ENCODE data around the gene FANCD2.
"Not testable (repeated sequence)": the region's sequence is repeated elsewhere in the genome, so short reads cannot be mapped to it uniquely, and the experiment has no call there.

Gene FANCD2

GRCh38 chr3:10006762-10007090 is 19.5 kb upstream of the FANCD2 start:
- no peak overlapping the region for H3K27ac ChIP-seq
- ChIA-PET CTCF (no interaction called here), POLR2A (ENCODE audit: low non-redundant PET) (no interaction called here)
- TF ChIP-seq CTCF (conservative IDR thresholded peaks at IDR 0.05; ENCODE audit: low read depth): no peak
- no peak for DNase-seq (ENCODE audit: low spot score)

GRCh38 chr3:10007126-10007782 is 19.0 kb upstream of the FANCD2 start:
- ChIA-PET POLR2A (ENCODE audit: low non-redundant PET) (no interaction called here), CTCF (interaction anchor here (0.5 kb wide), 1 partner anchor 19 kb away, joined by 3 read pairs; the partner anchor contains the start of gene FANCD2)
- no peak for DNase-seq (ENCODE audit: low spot score)

GRCh38 chr3:10008216-10008587 is 18.0 kb upstream of the FANCD2 start:
- POLR2A ChIA-PET (ENCODE audit: low non-redundant PET): not testable (repeated sequence)

More at GRCh38 chr3:10007126-10007782, 19.0 kb upstream of the FANCD2 start:
- no peak overlapping the region for H3K27ac ChIP-seq
- TF ChIP-seq CTCF (conservative IDR thresholded peaks at IDR 0.05; ENCODE audit: low read depth): no peak

GRCh38 chr3:10008588-10009344 is 17.5 kb upstream of the FANCD2 start:
- DNase-seq (ENCODE audit: low spot score): peak; percentile 64
- ChIA-PET CTCF (no interaction called here), POLR2A (ENCODE audit: low non-redundant PET) (no interaction called here)
- H3K27ac ChIP-seq: peak overlapping the region; percentile 48
- no peak for TF ChIP-seq CTCF (conservative IDR thresholded peaks at IDR 0.05; ENCODE audit: low read depth)

More at GRCh38 chr3:10008216-10008587, 18.0 kb upstream of the FANCD2 start:
- CTCF ChIA-PET: interaction anchor here (0.5 kb wide), 1 partner anchor 18 kb away, joined by 3 read pairs; the partner anchor contains the start of gene FANCD2
- DNase-seq (ENCODE audit: low spot score): not testable (repeated sequence)
- peak overlapping the region; percentile 48 for H3K27ac ChIP-seq

GRCh38 chr3:10010421-10010877 is 15.8 kb upstream of the FANCD2 start:
- CTCF ChIA-PET: no interaction called here
- no peak for DNase-seq (ENCODE audit: low spot score)
- POLR2A ChIA-PET (ENCODE audit: low non-redundant PET): no interaction called here
- peak overlapping the region; percentile 61 for H3K27ac ChIP-seq
- no peak for TF ChIP-seq CTCF (conservative IDR thresholded peaks at IDR 0.05; ENCODE audit: low read depth)

- peak overlapping the region; percentile 61 for H3K27ac ChIP-seq
- peak; percentile 88 for DNase-seq (ENCODE audit: low spot score)
- CTCF ChIA-PET: no interaction called here
- no peak for TF ChIP-seq CTCF (conservative IDR thresholded peaks at IDR 0.05; ENCODE audit: low read depth)
- POLR2A ChIA-PET (ENCODE audit: low non-redundant PET): no interaction called here
Measured at GRCh38 chr3:10010878-10011465, 15.3 kb upstream of the FANCD2 start.

GRCh38 chr3:10011631-10012030 is 14.6 kb upstream of the FANCD2 start:
- ChIA-PET POLR2A (ENCODE audit: low non-redundant PET) (no interaction called here), CTCF (no interaction called here)
- peak overlapping the region; percentile 61 for H3K27ac ChIP-seq
- TF ChIP-seq CTCF (conservative IDR thresholded peaks at IDR 0.05; ENCODE audit: low read depth): no peak
- no peak for DNase-seq (ENCODE audit: low spot score)
